ENCODE measurements around the gene TTBK2. TPM values are rescaled to one million over a fixed set of nuclear protein-coding genes. Genes with fewer than 3 reads are reported as not detected.

The TTBK2 gene
- total RNA-seq, 1 experiment from 2014 or later: 18.6 TPM

- no peak overlapping the region for H3K27ac Mint-ChIP-seq
- H3K4me3 Mint-ChIP-seq: no peak overlapping the region
- H3K36me3 Mint-ChIP-seq: peaks cover 11% of the 10 kb centered on the region
- peaks cover 7% of the 10 kb centered on the region for H3K9me3 Mint-ChIP-seq
- TF ChIP-seq E2F5 (CRISPR knock-in tag; IDR thresholded peaks at IDR 0.05) (no peak), ERG (CRISPR knock-in tag; IDR thresholded peaks at IDR 0.05) (no peak), CREM (CRISPR knock-in tag; IDR thresholded peaks at IDR 0.05) (no peak), ZNF671 (CRISPR knock-in tag; IDR thresholded peaks at IDR 0.05) (no peak), NR2C2 (CRISPR knock-in tag; IDR thresholded peaks at IDR 0.05) (no peak), ETV6 (CRISPR knock-in tag; IDR thresholded peaks at IDR 0.05) (no peak), ATF2 (CRISPR knock-in tag; IDR thresholded peaks at IDR 0.05; ENCODE audit: borderline replicate concordance, low read depth) (no peak), ZNF281 (CRISPR knock-in tag; IDR thresholded peaks at IDR 0.05) (no peak), RELA (CRISPR knock-in tag; IDR thresholded peaks at IDR 0.05; ENCODE audit: borderline replicate concordance) (no peak), ATF1 (CRISPR knock-in tag; IDR thresholded peaks at IDR 0.05) (no peak), EMX1 (CRISPR knock-in tag; IDR thresholded peaks at IDR 0.05) (no peak), SMAD3 (CRISPR knock-in tag; IDR thresholded peaks at IDR 0.05; ENCODE audit: borderline replicate concordance) (no peak), ZNF317 (CRISPR knock-in tag; IDR thresholded peaks at IDR 0.05; ENCODE audit: borderline replicate concordance, low read depth) (no peak), MYBL2 (CRISPR knock-in tag; IDR thresholded peaks at IDR 0.05) (no peak)
- TF ChIP-seq, protein P1, sequence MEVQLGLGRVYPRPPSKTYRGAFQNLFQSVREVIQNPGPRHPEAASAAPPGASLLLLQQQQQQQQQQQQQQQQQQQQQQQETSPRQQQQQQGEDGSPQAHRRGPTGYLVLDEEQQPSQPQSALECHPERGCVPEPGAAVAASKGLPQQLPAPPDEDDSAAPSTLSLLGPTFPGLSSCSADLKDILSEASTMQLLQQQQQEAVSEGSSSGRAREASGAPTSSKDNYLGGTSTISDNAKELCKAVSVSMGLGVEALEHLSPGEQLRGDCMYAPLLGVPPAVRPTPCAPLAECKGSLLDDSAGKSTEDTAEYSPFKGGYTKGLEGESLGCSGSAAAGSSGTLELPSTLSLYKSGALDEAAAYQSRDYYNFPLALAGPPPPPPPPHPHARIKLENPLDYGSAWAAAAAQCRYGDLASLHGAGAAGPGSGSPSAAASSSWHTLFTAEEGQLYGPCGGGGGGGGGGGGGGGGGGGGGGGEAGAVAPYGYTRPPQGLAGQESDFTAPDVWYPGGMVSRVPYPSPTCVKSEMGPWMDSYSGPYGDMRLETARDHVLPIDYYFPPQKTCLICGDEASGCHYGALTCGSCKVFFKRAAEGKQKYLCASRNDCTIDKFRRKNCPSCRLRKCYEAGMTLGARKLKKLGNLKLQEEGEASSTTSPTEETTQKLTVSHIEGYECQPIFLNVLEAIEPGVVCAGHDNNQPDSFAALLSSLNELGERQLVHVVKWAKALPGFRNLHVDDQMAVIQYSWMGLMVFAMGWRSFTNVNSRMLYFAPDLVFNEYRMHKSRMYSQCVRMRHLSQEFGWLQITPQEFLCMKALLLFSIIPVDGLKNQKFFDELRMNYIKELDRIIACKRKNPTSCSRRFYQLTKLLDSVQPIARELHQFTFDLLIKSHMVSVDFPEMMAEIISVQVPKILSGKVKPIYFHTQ (CRISPR knock-in tag; IDR thresholded peaks at IDR 0.05): no peak
- ChIA-PET CTCF (no interaction called here), POLR2A (no interaction called here)
- DNase-seq (ENCODE audit: low spot score) (no peak), ATAC-seq (no peak)
- H3K4me1 Mint-ChIP-seq: no peaks in the 10 kb centered on the region
- H3K27me3 Mint-ChIP-seq (ENCODE audit: low read depth): no peaks in the 10 kb centered on the region
Observed at GRCh38 chr15:42854576-42854975, 66.0 kb downstream of the TTBK2 start.

DNA sequence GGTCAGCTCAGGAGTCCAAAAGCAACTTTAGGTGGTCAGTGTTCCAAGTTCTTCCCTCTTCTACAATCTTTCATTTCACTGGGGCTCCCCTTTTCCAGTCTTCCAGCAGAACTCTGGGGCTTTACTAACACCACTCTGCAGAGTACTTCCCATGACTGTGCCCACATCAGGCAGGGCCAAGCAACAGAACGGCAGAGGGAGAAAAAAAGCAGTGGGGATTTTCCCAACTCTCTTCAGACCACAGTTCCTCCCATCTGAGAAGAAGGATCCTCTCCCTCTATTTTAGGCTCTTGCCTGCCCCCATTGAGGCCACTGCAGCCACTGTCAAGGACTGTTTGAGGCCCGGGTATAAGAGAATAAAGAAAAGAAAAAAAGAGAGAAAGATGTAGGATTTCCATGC lies 70.7 kb downstream of the TTBK2 start:
- no peak for ATAC-seq
- Mint-ChIP-seq H3K9me3 (peaks cover 2% of the 10 kb centered on the region; the same call in 1 of the 2 replicates), H3K4me1 (no peaks in the 10 kb centered on the region), H3K36me3 (no peaks in the 10 kb centered on the region), H3K27me3 (ENCODE audit: low read depth) (no peaks in the 10 kb centered on the region), H3K4me3 (no peak overlapping the region), H3K27ac (no peak overlapping the region)
- ChIA-PET POLR2A (no interaction called here), CTCF (no interaction called here)
- DNase-seq (ENCODE audit: low spot score): no peak
- TF ChIP-seq MXD4 (CRISPR knock-in tag; IDR thresholded peaks at IDR 0.05; ENCODE audit: borderline replicate concordance) (no peak), SP1 (CRISPR knock-in tag; conservative IDR thresholded peaks at IDR 0.05) (no peak), ZNF281 (CRISPR knock-in tag; IDR thresholded peaks at IDR 0.05) (no peak), GRHL2 (CRISPR knock-in tag; IDR thresholded peaks at IDR 0.05; ENCODE audit: insufficient replicate concordance, severe bottlenecking) (no peak), IRF2 (CRISPR knock-in tag; IDR thresholded peaks at IDR 0.05; ENCODE audit: borderline replicate concordance, low read depth) (no peak), EMX1 (CRISPR knock-in tag; IDR thresholded peaks at IDR 0.05) (no peak), ZNF219 (CRISPR knock-in tag; IDR thresholded peaks at IDR 0.05; ENCODE audit: borderline replicate concordance) (no peak)
- TF ChIP-seq, protein P2, sequence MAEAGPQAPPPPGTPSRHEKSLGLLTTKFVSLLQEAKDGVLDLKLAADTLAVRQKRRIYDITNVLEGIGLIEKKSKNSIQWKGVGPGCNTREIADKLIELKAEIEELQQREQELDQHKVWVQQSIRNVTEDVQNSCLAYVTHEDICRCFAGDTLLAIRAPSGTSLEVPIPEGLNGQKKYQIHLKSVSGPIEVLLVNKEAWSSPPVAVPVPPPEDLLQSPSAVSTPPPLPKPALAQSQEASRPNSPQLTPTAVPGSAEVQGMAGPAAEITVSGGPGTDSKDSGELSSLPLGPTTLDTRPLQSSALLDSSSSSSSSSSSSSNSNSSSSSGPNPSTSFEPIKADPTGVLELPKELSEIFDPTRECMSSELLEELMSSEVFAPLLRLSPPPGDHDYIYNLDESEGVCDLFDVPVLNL (CRISPR knock-in tag; IDR thresholded peaks at IDR 0.05; ENCODE audit: borderline replicate concordance, low read depth): no peak

All from WTC11 (cell line).